Activated CD4-positive, alpha-beta T cell treated with anti-CD3 and anti-CD28 coated beads for 48 hours (primary cell): ENCODE data around the gene EFNB2.

ENCODE experiments used
- DNase-seq: peaks from one replicate; pipeline ENCODE4 v3.0.0-alpha.2; 2020

EFNB2 gene, protein sequence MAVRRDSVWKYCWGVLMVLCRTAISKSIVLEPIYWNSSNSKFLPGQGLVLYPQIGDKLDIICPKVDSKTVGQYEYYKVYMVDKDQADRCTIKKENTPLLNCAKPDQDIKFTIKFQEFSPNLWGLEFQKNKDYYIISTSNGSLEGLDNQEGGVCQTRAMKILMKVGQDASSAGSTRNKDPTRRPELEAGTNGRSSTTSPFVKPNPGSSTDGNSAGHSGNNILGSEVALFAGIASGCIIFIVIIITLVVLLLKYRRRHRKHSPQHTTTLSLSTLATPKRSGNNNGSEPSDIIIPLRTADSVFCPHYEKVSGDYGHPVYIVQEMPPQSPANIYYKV

DNA sequence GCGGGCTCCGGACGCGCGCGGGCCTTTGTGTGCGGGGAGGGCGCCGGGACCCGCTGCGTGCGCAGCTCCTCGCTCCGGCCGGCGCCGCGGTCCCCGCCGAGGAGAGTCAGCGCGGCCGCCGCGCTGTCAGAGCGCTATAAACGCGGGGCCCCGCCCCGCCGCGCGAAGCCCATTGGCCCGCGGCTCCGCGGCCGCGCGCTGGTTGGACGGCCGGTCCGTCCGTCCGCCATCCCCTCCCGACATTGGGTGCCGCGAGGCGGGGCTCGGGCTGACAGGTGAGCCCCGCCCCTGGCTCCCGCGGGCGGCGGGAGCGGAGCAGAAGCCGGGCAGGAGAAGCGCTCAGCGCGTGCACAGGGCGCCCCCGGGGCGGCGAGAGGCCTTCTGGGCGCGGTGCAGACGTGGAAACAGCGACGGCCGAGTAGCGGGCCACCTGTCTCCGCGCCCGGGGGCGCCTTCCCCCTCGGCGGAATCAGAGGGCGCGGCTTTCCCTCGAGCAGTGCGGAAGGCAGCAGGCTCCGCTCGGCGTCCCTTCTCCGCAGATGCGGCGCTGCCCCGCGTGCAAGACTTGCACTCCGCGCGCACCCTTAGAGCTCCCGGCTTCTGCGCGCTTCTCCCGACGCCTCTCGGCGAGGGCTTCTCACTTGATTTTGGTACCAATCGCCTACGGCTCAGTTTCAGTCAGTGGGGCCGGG, at the start of gene EFNB2:
Gene EFNB2, minus strand, starts transcription at position 111 of the 692 bp plus-strand sequence. CDS start 698 bp downstream, outside the sequence.
- peak; percentile 88 for DNase-seq

DNA sequence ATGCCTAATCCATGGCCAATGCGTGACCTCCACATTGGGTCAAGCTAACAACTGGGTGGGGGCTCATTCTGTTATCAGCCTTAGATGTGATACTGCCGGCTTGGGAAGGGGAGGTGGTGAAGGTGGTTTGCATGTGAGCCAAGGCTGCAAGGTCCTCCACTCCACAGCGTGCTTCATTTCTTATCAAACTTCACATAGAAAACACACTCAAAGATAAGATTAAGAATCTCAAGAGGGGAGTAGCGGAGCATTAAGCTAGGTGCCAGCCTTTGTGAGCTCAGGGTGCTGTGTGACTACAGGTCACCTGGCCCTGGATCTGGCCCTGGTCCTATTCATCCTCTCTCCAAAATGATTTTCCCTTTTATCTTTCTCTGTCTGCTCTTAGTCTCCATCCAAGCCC, 45.8 kb upstream of the EFNB2 start:
- DNase-seq, result no peak

DNA sequence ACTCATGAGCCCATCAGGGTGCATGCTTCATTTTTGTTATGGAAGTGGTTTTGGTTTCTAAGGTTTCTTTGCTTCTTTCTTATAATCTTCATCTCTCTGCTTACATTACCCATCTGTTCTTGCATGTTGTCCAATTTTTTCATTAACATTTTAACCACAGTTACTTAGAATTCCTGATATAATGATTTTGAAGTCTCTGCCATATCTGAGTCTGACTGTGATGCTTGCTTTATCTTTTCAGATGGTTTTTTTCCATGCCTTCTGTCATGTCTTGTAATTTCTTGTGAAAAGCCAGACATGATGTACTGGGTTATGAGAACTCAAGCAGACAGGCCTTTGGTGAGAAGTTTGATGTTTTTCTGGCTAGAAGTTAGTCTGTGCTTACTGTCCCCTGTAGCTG, 40.4 kb upstream of the EFNB2 start:
- no peak for DNase-seq

DNA sequence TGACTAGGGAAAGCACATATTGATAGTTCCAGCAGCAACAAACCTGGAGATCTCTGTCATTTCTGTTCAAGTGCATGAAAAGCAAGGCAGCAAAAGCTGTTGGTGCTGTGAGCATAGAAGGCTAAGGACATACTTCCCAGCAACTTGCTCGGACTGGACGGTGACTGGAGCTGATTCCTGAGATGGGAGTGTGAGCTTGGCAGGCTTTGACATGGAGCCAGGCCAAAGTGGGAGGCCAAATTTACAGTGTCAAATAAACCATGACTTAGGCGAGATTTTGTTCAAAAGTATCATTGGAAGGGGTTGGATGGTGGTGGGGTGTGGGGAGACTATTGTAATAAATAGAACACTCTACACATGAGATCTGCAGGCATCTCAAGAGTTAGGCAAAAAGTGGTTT, 38.4 kb upstream of the EFNB2 start:
- DNase-seq, result no peak

DNA sequence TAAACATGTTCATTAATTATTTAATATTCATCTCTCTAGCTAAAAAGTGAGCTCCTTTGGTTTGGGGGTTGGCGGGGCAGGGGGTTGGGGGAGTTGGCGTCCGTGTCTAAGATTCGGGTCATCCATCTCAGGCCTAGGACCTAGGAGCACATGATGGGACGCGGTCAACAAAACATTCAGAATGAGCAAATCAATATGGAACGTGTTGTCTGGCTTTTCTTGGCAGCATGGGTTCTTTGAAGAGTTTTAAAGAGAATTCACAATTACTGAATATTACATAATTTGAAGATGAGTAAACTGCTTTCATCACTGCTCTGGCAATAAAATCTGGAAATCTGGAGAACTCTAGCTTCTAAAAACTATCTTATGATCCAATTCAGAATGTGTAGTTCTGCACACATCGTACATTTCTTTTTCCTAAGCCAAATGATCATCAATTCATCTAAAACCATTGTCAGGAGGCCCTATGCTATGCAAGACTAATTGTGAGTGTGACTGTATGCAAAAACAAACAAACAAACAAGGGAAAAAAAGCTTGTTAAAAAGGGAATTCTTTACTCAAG, 37.9 kb upstream of the EFNB2 start:
- no peak for DNase-seq

DNA sequence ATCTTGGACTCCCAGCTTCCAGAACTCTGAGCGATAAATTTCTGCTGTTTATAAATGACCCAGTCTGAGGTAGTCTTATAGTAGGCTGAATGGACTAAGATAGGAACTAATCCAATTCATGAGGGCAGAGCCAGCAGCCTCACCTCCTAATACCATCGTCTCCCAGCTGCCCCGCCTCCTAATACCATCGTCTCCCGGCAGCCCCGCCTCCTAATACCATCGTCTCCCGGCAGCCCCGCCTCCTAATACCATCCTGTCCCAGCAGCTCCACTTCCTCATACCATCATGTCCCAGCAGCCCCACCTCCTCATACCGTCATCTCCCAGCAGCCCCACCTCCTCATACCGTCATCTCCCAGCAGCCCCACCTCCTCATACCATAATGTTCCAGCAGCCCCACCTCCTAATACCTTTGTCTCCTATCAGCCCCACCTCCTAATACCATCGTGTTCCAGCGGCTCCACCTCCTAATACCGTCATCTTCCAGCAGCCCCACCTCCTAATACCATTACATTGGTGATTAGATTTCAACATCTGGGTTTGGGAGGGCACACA, 34.9 kb upstream of the EFNB2 start:
- peak; percentile 75 for DNase-seq

DNA sequence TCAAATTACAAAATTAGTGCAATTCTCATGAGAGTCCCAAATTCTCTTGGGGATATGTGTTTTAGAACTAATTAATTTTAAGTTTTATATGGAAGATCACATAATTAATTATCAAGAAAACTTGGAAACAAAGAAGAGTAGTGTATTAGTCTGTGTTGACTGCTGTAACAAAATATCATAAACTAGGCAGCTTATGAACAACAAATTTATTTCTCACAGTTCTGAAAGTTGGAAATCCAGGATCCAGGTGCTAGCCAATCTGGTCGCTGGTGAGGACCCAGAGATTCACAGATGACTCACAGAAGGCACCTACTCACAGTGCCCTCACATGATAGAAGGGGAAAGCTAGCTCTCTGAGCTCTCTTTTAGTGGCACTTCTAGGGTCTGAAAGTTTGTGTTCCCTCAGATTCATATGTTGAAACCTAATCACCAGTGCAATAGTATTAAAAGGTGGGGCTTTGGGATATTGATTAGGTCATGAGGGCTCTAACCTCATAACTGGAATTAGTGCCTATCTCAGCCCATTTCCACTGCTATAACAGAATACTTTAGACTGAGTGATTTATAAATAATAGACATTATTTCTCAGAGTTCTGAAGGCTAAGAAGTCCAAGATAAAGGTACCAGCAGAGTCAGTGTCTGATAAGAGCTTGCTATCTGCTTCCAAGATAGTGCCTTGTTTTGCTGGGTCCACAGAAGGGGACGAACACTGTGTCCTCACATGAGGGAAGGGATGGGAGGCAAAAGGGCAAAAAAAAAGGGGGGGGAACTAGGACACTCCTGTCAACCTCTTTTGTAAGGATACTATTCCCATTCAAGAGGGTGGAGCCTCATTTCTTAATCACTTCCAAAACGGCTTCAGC, 34.0 kb upstream of the EFNB2 start:
- no peak for DNase-seq

DNA sequence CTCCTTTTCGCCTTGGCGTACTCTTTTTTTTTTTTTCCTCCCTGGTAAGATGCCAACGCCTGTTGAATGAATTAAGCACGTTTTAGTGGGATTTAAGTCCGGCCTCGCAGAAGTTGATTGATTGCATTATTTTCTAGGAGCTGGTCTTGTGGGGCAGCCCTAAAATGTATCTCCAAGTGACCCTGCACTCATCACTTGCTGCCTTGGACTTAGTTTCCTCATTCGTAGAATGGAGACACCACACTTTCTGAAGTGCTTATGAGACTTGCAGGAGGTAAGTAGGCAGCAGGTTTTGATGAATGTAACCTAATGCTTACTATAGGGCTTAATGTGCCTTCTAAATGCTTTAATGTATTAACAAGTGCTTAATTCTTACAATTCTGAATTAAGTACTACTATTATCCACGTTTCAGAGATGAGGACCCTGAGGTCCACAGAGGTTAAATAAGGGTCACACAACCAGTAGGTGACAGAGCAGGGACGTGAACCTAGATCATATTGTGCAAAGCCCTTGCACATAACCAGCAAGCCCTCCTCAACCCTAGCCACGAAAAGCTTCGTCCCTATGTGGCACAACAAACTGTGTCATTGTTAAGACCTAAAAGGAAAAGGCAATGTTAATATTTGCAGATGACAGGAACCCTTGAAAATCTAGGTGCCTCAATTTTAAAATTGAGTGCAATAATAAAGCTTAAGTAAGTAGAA, 33.0 kb upstream of the EFNB2 start:
- DNase-seq, result no peak

DNA sequence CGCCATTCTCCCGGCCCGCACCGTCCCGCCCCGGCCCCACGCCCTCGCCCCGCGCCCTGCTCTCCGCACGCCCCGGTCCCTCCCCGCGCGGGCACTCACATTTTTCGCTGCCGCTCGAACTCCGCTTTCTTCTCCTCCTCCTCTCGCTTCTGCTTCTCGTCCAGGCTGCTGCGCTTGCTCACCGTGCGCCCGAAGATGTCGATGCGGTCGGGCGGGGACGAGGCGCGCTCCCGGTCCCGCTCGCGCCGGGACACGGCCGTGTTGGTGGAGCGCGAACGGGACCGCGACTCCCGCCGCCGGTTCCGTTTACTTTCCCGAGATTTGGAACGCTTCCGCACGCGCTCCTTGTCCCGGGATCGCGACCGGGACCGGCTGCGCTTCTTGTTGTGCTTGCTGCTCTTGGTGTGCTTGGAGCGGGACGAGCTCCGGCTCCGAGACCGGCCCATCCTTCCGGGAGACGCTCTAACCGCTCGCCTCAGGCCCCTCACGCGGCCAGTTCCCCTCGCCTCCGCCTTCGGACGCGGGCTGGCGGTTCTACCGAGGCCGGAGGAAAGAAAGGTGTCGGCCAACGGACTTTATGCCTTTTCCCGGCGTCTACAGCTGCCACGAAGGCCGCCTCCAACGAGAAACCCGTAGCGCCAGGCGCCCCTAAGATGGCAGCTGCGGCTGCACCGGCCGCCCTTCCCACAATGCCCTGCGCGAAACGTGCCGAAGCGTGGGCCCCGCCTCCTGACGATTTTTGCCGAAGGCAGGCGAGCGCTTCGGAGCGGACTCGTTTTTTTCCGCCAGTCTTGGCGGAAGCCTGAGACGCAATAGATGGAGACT, 32.2 kb upstream of the EFNB2 start, which contains the start of gene ARGLU1:
Gene ARGLU1, minus strand, starts transcription at position 664 of the 825 bp plus-strand sequence. Its CDS starts 218 bp downstream, at position 446.
- DNase-seq, result peak; percentile 96

DNA sequence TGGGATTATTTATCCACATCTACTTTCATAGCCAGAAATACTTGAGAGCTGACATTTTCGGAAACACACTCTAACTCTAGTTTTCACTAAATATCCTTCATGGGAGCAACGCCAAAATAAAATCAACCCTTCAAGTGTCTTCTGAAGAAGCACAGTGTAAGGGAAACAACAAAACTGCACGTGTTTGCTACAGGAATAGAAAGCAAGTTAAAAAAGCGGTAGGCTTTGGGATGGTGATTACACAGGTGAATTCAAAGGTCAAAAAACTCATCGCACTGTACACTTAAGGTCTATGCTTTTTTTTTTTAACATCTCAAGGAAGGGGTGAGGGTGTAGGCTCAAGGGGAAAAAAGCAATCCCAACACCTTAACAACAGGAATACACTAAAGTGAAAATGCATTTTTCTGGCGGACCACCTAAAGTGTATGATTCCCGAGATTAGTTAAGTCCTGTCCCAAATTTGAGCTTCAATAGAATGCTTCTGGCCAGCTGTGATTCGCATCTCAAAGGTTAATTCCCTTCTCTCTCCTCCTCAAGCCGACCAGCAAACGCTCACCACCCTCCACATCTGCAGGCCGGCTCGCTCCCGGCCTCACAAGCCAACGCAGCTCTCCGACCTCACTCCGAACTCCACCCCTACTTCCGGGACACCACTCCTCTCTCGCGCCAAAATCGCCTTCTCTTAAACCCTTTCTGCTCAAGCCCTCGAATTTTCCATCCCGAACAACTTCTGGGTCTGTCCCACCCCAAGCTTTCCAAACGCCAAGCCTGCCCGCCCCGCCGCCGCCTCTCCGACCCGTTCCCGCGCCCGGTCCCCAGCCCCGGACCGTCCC, 31.4 kb upstream of the EFNB2 start:
- DNase-seq, result peak; percentile 62

DNA sequence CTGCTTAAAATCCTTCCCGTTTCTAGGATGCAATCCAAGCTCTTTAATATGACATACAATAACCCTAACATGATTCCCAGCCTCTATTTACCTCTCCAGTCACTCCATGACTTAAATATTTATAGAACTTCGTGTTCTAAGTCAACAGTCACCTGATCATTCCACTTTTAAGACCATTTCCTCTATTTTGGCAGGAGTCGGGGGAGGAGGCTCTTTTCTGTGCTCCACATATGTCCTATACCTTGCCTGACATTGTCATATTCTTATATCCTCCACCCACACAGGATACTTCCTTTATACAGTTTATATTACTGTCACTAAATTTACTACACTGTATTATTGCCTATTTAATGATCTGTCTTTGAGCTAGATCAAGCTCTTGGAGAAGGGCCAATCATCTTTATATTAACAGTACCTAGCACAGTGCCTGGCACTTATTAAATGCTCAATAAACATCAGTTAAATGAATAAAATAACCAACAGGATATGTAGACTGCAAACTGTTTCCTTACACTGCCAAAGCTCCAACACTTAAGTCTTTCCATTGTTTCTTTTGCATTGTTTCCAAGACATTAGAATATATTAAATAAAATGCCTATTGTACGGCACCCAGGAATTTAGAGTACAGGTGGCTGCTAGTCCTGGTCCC, 29.8 kb upstream of the EFNB2 start:
- DNase-seq, result no peak

DNA sequence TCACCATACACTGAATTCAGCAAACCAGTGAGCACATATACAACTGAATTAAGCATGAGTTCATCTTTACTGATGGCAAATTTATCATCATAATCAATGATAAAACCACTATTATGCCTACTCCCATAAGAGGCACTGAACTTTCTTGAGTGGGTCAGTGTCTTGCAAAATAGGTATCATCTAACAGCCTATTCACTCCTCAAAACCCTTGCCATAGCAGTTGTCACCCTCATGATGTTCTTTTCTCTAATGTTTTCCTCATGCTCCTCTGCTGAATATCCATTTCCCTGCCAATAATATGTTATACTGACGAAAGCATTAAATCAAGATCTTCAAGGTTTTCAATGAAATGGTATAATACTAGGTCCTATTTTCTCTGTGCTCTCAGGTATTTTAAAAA, 26.8 kb upstream of the EFNB2 start:
- DNase-seq, result no peak

DNA sequence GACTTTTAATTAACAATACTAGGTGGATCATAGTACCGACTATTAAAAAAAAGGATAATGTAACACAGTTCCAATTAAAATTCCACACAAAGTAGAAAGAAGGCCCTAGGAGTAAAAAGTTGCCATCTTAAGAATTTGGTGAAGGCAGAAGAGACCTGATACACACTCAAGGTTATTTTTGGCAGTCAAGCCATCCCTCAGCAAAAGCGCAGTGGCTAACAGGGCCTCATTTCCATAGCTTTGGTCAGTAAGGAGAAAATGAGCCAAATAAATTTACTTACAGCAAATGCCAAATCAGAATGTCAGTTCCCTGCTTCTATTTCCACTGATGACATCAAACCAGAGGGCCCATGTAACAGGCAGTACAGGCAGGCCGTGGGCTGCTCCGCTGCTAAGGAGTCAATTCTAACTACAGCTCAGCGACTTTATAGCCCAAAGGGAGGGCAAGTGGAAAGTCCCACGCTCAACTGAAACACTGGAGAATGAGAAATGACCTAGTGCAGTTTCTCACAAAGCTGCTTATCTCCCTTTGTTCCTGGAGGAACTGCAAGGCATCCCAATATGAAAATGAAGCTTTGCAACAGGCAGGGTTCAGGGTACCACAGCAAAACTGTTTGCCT, 26.2 kb upstream of the EFNB2 start:
- DNase-seq, result peak; percentile 72

DNA sequence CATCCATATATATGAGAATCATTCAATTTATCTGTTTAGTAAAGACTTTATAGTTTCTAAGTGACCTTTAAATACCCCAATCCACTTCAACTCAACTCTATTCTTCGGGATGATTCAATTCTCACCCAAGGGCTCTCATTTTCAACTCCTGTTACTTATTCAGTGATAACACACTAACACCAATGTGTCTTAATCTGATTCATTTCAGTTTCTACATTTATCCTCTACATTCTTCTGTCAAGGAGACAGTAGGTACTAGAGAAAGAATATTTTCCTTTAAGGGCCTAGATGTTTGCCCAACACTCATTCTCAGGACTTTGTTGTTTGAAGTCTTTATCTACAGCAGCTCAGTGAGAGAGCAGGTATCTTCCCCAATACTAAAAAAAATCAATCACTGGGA, 25.4 kb upstream of the EFNB2 start:
- DNase-seq, result no peak

DNA sequence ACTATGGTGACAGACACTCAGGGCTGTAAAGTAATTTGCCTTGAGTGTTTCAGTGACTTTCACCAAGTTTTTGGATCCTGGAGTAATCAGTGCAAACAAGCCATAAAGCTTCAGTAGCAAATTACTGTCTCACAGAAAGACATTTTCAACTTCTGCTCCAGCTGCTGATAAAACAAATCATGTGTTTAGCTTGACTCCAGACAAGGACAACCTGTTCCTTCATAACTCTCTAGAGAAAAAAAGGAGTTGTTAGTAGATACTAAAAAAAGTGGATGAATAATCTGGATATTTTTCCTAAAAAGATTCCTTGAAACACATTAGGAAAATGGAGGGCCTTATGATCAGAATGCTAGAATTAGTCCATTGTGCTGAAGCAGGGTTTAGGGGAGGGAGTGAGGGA, 23.1 kb upstream of the EFNB2 start:
- DNase-seq, result no peak

DNA sequence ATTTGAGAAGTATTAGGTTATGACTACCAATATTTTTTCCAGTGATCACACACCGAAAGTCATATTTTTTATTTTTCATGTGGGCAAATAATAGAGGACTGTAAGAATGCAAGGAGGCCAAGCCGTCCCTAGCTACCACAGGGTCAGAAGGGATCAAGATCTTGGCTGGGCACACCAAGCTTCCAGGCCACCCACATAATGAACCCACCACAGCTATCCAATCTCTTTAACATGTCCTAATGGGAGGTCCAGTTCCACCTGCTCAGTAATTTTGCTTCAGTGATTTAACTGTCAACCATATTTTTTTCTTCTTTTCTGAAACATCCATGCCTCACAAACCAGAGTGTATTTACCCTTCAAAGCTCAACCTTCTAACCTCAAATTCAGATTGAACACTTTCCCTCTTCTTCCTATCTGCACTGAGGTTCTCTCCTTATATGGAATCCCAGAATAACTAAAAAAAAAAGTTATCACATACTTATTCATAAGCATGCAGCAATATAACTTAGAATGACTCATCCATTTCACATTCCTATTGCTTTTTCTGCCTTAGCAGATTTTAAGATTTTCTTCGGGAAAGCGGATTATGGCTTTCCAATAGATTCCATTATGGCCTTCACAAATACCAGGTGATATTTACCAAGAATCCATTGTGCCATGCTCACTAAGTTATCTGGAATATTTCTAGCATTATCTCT, 20.3 kb upstream of the EFNB2 start:
- DNase-seq, result no peak

DNA sequence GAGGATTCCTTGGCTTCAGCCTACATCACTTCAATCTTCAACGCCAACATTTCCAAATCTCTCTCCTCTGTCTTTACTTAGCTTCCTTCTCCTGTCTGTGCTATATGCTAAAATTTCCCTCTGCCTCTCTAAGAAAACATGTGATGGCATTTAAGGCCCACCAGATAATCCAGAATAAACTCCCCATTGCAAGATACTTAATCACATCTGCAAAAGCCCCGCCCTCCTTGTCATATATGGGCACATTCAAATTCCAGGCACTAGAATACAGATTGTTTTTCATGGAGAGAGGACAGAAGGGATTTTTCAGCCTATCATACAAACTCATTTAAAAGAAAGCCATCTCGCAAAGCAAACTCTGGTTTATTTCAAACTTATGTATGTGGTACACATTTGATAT, 16.3 kb upstream of the EFNB2 start:
- no peak for DNase-seq

DNA sequence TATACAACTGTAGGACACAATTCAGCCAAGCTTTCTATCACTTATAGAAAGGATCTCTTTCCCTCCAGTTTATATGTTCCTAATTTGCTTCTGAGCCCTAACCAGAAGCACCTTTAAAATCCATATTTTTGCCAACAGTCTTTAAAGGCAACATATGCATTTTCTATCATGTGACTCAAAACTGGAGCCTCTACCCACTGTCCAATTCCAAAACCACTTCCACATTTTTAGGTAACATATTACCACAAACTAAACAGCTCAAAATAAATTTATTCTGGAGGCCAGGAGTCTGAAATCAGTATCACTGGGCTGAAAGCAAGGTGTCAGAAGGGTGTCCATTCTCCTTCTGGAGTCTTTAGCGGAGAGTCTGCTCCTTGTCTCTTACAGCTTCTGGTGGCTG, 15.9 kb upstream of the EFNB2 start:
- no peak for DNase-seq
